Measurements from ENCODE around the gene MOCS3.

DNA sequence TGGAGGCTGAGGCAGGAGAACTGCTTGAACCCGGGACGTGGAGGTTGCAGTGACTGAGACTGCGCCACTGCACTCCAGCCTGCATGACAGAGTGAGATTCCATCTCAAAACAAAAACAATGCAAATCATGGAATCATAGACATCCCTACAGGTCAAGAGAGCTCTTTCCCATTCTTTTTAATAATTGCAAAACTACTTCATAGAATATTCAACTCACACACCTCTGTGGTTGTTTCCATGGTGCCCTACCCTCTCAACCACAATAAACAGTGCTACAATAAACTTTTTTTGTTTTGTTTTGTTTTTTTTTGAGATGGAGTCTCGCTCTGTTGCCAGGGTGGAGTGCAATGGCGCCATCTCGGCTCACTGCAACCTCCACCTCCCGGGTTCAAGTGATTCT, 15.5 kb upstream of the MOCS3 start:
- TF ChIP-seq POLR2AphosphoS5 (IDR thresholded peaks at IDR 0.05; ENCODE audit: low read depth, low read length) (no peak), POLR2A (IDR thresholded peaks at IDR 0.05; ENCODE audit: low read depth, low read length) (no peak), TAF1 (IDR thresholded peaks at IDR 0.05; ENCODE audit: borderline replicate concordance, low read depth, low read length) (no peak)
